NCI-H2227 (cell line): ENCODE data around the gene MGST2.

Experiments used
- DNase-seq: peaks from one replicate; lab custom pipeline; 2025; ENCODE audit not compliant: unreplicated experiment; lab: John Stamatoyannopoulos, UW

Gene MGST2

DNA sequence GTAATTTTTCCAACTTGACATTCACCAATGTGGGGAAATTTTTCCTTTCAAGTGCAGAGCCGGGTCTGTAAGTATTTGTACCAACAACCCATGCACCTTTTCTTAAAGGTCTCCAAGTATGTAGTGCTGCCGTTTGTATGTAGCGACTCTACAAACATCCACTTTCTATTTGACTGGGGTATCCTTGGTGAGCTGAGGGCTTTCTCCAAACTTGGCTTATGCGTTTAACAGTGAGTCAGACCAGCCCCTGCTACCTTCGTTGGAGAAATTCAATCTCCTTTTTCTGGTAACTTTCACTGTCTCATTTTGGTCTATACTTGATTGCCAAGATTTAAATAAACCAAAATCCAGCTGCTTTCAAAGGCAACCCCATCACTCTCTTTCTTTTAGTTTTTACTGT, 34.9 kb downstream of the MGST2 start:
- no peak for DNase-seq

DNA sequence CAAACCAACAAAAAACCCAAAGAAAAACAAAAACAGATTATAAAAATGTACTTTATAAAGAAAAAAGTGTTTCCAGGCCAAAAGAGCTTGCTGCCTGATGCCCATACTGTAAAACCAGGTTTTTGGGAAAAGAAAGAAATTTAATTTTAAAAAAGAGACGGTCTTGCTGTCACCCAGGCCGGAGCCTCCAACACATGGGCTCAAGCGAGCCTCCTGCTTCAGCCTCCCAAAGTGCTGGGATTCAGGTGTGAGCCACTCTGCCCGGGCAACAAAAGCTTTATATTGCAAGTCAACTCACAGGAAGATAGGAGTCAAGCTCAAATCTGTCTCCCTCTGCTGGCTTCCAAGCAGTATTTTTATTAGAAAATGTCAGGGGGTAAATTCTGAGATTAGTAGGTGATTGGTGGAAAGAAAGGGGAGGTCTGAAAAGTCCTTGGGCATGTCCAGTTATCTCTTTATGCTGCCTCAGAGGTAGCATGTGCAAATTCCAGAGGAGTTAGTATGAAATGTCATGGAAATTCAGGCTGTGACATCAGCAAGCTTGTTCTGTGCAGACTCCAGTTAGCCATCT, 39.4 kb downstream of the MGST2 start:
- no peak for DNase-seq

DNA sequence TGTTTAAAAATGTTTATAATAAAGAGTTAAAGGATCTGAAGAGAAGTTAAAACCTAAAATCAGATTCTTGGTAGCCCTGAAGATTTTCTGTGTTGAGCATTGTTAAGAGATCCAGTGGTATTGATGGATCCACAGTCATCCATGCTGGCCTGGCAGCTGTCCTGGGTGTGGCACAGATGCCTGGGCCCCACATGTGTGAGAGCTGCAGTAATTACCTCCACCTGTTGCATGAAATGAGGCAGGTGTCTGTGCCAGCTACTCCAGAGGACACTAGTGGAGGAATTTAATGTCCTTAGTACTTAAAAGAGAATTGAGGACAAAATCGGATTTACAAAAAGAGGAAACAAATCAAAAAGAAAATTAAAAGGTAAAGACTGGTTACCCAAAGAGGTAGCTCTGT, 44.0 kb downstream of the MGST2 start:
- no peak for DNase-seq

DNA sequence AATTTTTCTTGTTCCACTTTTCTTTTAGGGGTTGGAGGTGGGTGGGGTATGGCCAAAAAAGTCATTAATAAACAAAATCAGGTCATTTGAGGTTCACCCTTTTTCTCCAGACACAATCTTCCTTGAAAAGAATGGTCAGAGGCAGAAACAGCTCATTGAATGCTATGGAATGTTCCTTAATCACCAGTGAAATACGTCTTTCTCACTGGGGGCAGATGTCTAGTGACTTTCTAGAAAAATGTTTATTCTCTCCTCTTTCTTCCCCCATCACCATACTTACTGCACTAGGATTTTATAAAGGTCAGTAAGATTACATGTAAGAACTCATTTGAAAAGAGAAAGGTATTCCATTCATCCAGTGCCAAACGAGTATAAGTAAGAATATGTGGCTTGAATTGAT, 44.5 kb downstream of the MGST2 start:
- DNase-seq: no peak

DNA sequence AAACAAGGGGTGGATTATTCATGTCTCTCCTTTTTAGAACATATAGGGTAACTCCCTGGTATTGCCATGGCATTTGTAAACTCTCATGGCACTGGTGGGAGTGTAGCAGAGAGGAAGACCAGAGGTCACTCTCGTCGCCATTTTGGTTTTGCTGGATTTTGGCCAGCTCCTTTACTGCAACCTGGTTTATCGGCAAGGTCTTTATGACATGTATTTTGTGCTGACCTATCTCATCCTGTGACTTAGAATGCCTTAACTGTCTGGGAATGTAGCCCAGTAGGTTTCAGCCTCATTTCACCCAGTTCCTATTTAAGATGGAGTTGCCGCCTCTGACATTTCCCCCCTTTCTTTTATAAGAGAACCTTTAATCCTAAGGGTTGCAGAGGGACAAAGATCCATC, 45.8 kb downstream of the MGST2 start:
- DNase-seq: no peak

DNA sequence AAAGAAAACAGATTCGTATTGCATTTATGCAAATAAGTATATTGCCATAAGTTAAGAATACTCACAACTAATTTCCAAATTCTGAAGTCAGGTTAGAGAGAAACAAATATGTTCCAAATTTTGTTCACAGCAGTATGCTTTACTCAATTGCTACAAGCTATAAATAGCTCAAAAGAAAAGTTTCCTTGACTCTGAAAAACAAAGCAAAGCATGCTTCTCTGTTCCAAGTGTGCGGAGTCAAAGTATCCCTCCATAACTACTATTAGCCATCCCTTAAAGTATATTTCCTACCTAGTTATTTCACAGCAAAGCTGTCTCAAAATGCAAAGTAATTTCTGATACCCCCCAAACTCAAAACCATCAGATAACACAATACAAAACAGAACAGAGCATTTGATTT, 47.3 kb downstream of the MGST2 start:
- DNase-seq: no peak

DNA sequence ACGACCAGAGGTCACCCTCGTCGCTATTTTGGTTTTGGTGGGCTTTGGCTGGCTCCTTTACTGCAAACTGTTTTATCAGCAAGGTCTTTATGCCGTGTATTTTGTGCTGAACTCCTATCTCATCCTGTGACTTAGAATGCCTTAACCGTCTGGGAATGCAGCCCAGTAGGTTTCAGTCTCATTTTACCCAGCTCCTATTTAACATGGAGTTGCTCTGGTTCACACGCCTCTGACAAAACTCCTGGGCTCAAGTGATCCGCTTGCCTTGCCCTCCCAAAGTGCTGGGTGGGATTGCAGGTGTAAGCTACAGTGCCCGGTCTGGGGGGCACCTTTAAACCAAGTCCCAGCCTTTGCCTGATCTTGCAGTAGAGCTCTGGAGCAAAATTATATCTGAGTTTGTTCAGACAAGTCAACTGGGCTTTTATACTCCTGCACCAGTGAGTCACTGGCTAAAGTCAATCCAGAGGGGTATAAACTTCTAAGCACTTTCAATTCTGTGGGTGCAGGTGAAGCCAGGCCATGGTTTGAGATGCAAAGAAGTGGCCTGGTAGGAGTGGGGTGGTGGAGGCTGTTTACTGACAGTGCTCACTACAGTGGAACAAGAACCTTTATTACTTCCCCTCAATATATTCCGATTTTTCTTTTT, 50.2 kb downstream of the MGST2 start:
- DNase-seq: no peak

DNA sequence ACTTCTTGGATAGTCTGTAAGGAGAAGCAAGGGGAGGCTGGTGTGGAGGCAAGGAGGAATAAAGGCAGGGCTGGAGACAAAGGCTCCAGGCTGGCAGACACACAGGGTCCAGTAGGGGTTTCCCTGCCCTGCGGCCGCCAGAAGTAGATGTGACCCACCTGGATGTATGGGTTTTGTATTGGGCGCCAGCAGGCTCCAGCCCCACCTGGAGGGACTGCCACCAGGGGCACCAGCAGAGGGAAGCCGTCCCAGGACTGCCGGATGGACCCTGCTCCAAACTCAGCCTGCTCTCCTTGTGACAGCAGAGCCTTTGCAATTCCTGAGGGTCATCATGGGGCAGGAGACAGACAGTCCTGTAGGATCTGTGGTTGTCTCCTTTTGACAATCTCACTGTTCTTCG, 52.7 kb downstream of the MGST2 start:
- no peak for DNase-seq

DNA sequence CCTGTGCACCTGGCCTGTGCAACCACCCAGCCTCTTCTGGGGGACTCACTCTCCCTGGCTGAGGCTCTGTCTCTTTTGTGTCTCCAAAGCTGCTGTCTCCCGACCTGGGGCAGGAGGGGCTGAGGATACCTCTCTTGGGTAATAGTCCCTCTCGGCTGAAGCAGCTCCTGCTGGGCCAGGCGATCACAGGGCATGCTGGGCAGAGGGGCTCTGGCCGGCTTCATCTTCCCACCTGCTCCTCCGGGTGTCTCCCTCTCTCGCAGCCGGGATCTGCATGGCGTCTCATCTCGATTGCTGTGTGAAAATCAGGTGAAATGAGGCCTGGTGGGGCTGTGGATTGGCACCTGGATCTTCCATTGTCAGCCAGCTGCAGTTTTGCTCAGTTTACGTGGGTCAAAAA, 53.2 kb downstream of the MGST2 start:
- DNase-seq: no peak

DNA sequence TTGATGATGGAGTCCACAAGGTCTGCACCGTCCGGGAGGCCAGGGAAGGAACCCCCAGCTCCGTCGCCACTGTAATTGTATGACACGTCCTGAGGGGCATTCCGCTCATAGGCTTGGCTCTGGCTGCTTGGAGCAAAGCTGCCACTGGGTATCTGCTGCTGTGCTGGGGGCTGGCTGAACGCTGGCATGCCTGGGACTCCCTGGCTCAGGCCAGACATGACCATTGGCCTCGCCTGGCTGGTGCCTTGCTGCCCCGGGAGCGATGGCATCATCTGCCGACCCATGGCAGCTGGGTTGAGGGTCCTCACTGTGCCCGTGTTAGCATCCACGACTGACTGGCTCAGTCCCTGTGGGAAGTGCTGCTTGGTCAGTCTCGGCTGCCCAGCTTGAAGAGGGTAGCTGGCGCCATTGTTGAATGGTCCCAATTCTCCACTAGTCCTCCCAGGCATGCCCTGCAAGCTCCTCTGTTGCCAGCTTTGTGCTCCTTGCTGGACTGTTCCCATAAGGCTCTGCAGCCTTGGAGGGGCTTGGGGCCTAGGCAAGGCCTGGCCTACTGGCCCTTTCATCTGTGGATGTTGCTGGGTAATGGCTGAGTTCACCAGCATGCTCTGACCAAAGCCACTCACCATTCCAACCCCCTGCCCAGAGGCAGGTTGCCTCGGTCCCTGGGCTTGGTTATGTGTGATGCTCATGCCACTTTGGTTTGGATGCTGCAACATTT, 53.9 kb downstream of the MGST2 start:
- DNase-seq: no peak

DNA sequence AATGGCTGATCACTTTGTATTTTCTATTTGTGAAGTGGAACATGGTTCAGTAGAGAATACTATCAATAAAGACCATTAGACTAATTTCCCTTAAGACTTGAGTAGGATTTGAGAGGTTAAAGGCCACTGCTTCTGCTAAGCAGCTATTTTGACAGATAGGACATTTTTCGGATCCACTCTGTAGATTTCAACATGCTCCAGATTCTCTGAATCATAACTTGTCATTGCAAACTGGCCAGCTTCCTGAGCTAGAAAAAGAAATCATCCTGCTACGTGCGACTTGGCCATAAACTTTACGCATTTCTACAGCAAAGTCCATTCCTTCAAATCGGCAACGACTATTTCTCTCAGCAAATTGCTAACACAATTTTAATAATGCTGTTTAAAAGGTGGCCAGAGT, 55.2 kb downstream of the MGST2 start:
- no peak for DNase-seq

DNA sequence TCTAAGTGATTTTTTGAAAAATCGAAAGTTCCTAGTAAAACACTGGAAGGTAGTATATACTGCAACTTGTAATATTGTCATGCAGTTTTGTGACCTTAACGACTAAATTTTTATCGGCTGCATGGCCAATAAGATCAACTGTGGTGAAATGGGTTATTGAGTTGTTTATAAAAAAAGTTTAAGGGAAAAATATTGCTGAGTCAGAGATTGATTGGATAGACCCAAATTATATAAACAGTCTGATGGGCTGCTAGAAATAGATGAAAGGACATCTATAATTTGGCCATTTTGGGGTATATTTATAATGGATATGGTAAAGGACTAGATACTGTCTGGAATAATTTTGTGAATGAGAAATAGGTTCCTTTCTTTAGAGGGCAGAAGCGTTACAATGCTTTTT, 56.2 kb downstream of the MGST2 start:
- DNase-seq: no peak

DNA sequence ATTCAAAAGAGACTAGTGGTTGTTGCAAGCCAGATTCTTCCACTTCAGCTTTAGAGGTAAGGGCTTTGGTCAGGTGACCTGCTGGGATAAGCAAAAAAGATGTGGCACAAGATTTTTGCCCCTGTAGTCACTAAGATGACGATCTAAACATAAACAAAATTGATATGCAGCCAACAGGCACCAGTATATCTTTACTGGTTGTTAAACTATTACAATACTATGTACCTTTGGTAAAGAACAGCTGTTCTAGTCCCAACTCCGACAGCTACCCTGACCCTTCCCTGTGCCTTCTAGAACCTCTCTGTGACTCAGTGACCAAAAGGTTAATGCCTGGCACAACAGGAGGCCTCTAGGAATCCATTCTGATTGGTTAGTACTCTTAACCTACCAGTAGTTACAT, 59.6 kb downstream of the MGST2 start:
- no peak for DNase-seq

DNA sequence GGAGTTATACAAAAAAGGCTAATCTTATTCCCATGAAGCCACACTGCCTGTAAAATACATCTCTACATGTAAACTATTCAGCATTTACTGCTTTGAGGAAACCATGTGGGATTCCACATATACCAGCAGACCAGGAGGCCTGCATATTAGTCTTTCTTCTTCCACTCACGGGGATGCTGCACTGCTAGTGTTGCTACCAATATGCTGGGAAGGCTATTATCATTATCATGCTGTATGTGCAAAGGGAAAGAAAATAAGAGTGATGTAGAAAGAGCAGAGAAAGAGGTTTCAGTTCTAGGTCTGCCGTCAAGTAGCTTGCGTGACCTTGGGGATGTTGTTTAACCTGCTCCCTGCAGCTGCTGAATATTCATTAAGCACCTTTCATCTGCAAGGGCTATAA, 61.0 kb downstream of the MGST2 start:
- peak; percentile 50 for DNase-seq

DNA sequence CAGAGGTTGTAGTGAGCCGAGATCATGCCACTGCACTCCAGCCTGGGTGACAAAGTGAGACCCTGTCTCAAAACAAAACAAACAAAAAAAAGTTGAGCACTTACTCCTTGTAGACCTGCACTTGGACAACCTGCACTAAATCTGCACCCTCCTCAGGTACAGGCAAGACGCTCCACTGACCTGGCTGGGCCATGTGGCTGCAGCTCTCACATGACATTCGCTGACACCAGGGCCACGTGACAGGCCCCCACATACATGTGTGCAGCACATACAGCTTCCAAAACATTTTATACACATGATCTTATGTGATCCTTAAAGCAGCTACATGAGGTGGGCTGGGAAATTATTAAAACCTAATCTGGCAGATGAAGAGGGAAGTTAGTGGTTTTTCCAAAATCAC, 62.5 kb downstream of the MGST2 start:
- DNase-seq: no peak

DNA sequence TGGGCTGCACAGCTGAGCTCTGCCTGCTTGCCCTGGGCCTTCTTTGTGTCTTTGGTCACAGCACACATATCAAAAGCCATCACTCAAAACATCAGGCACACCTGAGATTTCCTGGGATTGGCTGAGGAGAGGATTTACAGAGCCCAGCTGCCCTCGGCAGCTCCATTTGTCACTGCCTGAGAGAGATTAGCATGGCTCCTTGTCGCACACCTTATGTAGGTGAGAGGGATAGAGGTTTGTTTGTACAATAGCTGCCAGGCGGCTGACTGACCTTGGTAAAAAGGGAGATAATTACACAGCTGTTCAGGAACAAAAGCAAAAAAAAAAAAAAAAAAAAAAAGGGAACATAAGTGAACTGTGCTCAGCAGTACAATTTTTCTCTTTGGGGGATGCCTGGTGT, 63.2 kb downstream of the MGST2 start:
- peak; percentile 31 for DNase-seq

DNA sequence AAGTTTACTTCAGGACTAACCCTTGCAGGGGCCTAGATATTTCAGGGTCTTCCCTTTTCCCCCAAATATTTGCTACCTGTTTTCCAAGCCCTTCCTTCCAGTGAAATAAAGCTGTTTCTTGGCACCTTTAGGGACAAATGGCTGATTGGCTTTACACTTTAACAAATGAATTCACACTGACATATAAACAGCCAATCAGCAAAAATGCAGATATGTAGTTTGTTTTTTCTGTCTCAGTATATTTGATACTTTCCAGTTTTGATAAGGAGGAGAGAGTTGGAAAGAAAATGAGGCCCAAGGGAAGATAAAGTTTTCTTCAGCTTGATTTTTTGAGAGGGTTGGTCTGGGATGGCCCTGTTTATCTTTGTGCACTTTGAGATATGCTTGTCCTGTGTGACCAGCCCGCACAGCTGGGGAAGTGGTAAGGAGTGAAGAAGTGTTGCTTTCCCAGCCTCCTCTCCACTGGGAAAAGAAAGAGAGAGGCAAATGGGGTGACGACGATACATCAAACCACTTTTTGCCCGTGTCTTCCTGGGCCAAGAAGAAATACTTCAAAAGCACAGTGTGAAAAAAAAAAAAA, 67.5 kb downstream of the MGST2 start:
- DNase-seq: no peak

DNA sequence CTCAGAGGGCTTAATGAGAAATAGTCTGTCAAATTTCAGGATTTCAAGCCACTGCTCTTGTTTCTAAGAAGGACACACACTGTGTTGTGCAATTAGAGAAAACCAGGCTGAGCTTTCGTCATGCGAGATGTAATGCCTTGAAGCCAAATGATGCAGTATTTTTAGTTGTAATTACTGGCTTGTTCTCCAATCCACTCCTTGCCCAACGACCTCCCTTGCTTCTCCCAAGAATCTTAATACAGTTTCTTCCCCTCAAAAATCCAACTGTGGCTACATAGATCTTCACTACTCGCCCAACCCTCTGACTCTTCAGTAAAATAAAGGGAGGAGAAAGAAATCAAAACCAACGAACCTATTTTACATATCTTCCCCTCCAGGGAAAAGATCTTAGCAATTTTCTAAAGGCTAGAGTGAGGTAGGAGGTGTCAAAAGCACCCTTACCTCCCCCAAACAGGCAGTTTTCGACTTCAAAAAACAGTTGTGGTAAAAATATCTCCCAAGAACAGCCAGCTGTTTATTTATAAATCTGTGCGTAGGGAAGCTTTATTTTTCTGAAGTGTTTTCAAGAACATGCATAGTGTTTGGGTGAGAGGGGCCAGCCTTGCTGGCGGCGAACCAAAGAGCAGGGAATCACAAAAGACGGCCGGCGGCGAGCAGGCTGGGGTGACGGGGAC, 68.7 kb downstream of the MGST2 start:
- DNase-seq: peak; percentile 23

DNA sequence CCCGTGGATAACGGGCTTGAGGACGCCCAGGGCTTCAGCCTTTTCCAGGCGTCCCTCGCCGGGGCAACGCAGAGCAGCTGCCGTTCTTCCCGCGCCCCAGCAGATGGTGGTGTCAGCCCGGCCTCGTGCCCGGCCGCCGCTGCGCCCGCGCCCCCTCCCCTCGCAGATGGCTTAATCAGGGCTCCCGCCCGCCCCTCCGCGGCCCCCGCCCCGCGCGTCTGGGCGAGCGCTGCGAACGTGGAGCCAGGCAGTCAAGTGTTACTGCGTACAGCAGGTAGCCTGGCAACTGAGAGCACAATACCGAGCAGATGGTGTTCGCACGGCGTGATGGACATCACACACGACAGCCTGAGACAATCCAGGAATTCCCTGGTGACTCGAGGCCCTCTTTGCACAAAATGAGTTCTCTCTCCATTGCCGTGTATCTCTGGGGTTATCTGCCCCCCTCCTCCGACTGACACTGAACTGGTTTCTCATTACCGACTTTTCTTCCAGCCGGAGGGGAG, 69.3 kb downstream of the MGST2 start:
- peak; percentile 94 for DNase-seq

DNA sequence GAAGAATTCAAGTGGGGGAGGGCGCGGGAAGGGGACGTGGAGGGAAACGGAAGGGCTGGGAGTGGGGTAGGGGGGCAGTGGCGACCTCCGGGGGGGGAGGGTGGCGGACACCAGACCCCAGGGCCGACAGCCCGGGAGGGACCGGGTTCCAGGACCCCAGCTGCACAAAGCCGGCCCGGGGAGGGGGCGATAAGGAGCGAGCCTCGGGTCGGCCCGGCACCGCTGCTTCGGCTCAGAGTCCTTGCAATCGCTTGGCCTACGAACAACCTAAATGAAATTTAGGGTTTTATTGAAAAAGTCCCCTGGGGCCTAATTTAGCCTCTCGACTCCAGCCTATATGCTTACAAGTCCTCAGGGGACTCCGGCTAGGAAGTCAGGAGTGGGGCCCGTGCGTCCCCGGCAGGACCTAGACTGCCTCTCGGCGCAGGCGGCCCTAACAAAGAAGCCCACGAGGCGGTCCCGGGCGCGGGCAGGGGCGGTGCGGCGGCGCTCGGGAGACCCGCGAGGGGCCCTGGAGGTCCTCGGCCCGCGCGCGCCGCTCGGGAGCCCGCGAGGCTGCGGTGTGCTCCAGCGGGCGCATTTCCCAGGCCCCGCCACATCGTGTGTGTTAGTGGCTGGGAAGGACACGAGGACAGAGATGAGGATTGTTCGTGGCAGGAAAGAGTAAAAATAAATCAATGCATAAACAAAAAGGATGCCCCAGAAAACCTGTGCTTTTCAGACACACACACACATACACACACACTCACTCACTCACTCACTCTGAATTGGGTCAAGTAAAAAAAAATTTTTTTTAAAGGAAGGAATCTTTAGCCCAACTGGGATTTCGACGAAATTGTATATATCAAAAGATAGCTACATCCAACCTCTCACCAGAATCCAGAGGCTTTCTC, 70.0 kb downstream of the MGST2 start:
- peak; percentile 20 for DNase-seq

DNA sequence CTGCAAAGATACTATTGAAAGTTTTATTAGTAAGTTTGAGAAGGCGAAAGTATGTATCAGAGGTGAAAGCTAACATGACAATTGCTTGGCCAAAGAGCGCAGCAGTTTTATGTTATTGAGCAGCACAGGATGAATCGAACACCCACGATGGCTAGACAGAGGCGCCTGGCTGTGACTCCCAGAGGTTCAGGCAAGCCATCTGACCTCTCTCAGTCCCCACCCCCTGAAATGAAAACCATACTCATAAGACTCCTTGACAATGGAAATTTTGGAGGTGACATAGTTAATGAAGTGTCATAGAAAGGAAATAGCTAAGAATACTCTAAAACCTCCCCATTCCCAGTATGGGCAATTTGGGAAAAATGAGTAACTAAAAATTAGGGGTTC, 70.6 kb downstream of the MGST2 start:
- no peak for DNase-seq
